Activated CD4-positive, alpha-beta T cell treated with anti-CD3 and anti-CD28 coated beads, Interleukin-2, amount 10 ng/mL, durations not matched to agents 7 days and 5 days (primary cell): ENCODE measurements around the gene NFIA. TPM values are rescaled to one million over a fixed set of nuclear protein-coding genes. Genes with fewer than 3 reads are reported as not detected.

ENCODE experiments used
- CTCF ChIA-PET: fragments of 350-600 bp; sonication (Branson Sonifier 250); formaldehyde crosslinking; loops from one replicate; lab custom pipeline; 2021; ENCODE audit warnings: antibody characterized with exemption; lab: Charles Lee
- POLR2A ChIA-PET: fragments of 350-600 bp; sonication (Branson Sonifier 250); formaldehyde crosslinking; loops from one replicate; lab custom pipeline; 2021; ENCODE audit warnings: antibody characterized with exemption; lab: Charles Lee
- DNase-seq: peaks from one replicate; pipeline ENCODE4 v3.0.0-alpha.2; 2020
- H3K27ac Mint-ChIP-seq: one replicate; pipeline ENCODE4 v1.8.0; 2021; ENCODE audit warnings: mild to moderate bottlenecking, moderate library complexity, mixed read lengths
- H3K27me3 Mint-ChIP-seq: one replicate; pipeline ENCODE4 v1.8.0; 2021; ENCODE audit warnings: mixed read lengths
- H3K36me3 Mint-ChIP-seq: one replicate; pipeline ENCODE4 v1.8.0; 2021; ENCODE audit warnings: low read depth, mixed read lengths
- H3K4me1 Mint-ChIP-seq: one replicate; pipeline ENCODE4 v1.8.0; 2021; ENCODE audit warnings: mixed read lengths
- H3K4me3 Mint-ChIP-seq: one replicate; pipeline ENCODE4 v1.8.0; 2021; ENCODE audit warnings: mild to moderate bottlenecking, moderate library complexity, mixed read lengths
- H3K9me3 Mint-ChIP-seq: one replicate; pipeline ENCODE4 v1.8.0; 2021; ENCODE audit warnings: mixed read lengths
- total RNA-seq, 2 experiments: library from RNA; stranded (reverse); gene quantifications; one replicate each; pipeline ENCODE4 v1.2.3, GENCODE V29; 2021

NFIA gene
- total RNA-seq, 2 experiments from 2014 or later = 0.97 to 1.6 TPM

GRCh38 chr1:61165402-61165801 lies 83.0 kb downstream of the NFIA start:
- ChIA-PET POLR2A (no interaction called here), CTCF (no interaction called here)
- H3K27ac Mint-ChIP-seq = no peak overlapping the region
- peaks cover 9% of the 10 kb centered on the region for H3K27me3 Mint-ChIP-seq
- no peaks in the 10 kb centered on the region for H3K9me3 Mint-ChIP-seq
- DNase-seq = no peak
- H3K4me1 Mint-ChIP-seq = peaks cover 1% of the 10 kb centered on the region
- H3K4me3 Mint-ChIP-seq = no peak overlapping the region
- H3K36me3 Mint-ChIP-seq = no peaks in the 10 kb centered on the region

GRCh38 chr1:61167309-61167708 lies 84.9 kb downstream of the NFIA start:
- no peaks in the 10 kb centered on the region for H3K4me1 Mint-ChIP-seq
- ChIA-PET CTCF (no interaction called here), POLR2A (no interaction called here)
- DNase-seq = no peak
- H3K36me3 Mint-ChIP-seq = no peaks in the 10 kb centered on the region
- no peaks in the 10 kb centered on the region for H3K9me3 Mint-ChIP-seq
- peaks cover 9% of the 10 kb centered on the region for H3K27me3 Mint-ChIP-seq
- no peak overlapping the region for H3K27ac Mint-ChIP-seq
- no peak overlapping the region for H3K4me3 Mint-ChIP-seq

- H3K36me3 Mint-ChIP-seq = no peaks in the 10 kb centered on the region
- DNase-seq = no peak
- POLR2A ChIA-PET = no interaction called here
- CTCF ChIA-PET = interaction anchor here (1.2 kb wide), 1 partner anchor 28 kb away, joined by 3 read pairs; no protein-coding TSS in a partner anchor
- H3K27ac Mint-ChIP-seq = no peak overlapping the region
- H3K27me3 Mint-ChIP-seq = peaks cover 9% of the 10 kb centered on the region
- no peaks in the 10 kb centered on the region for H3K9me3 Mint-ChIP-seq
- no peaks in the 10 kb centered on the region for H3K4me1 Mint-ChIP-seq
- no peak overlapping the region for H3K4me3 Mint-ChIP-seq
These were observed 86.7 kb downstream of the NFIA start for GRCh38 chr1:61169045-61169444.

GRCh38 chr1:61169634-61170033 lies 87.3 kb downstream of the NFIA start:
- Mint-ChIP-seq H3K9me3 (no peaks in the 10 kb centered on the region), H3K27me3 (peaks cover 9% of the 10 kb centered on the region), H3K36me3 (no peaks in the 10 kb centered on the region), H3K4me1 (no peaks in the 10 kb centered on the region), H3K4me3 (no peak overlapping the region), H3K27ac (no peak overlapping the region)
- CTCF ChIA-PET = interaction anchor here (1.2 kb wide), 1 partner anchor 29 kb away, joined by 3 read pairs; no protein-coding TSS in a partner anchor
- POLR2A ChIA-PET = no interaction called here
- DNase-seq = no peak

- no peak for DNase-seq
- H3K4me1 Mint-ChIP-seq = no peaks in the 10 kb centered on the region
- CTCF ChIA-PET = no interaction called here
- H3K27ac Mint-ChIP-seq = no peak overlapping the region
- no peaks in the 10 kb centered on the region for H3K36me3 Mint-ChIP-seq
- H3K9me3 Mint-ChIP-seq = no peaks in the 10 kb centered on the region
- POLR2A ChIA-PET = no interaction called here
- H3K27me3 Mint-ChIP-seq = peaks cover 7% of the 10 kb centered on the region
- no peak overlapping the region for H3K4me3 Mint-ChIP-seq
These were observed 88.2 kb downstream of the NFIA start for GRCh38 chr1:61170328-61171238.

GRCh38 chr1:61171346-61171745 lies 89.0 kb downstream of the NFIA start:
- H3K4me3 Mint-ChIP-seq = no peak overlapping the region
- H3K4me1 Mint-ChIP-seq = no peaks in the 10 kb centered on the region
- ChIA-PET POLR2A (no interaction called here), CTCF (no interaction called here)
- peaks cover 7% of the 10 kb centered on the region for H3K27me3 Mint-ChIP-seq
- no peaks in the 10 kb centered on the region for H3K9me3 Mint-ChIP-seq
- DNase-seq = no peak
- H3K36me3 Mint-ChIP-seq = no peaks in the 10 kb centered on the region
- H3K27ac Mint-ChIP-seq = no peak overlapping the region

- Mint-ChIP-seq H3K9me3 (no peaks in the 10 kb centered on the region), H3K4me3 (no peak overlapping the region), H3K36me3 (no peaks in the 10 kb centered on the region), H3K27ac (no peak overlapping the region), H3K27me3 (peaks cover 5% of the 10 kb centered on the region), H3K4me1 (no peaks in the 10 kb centered on the region)
- no peak for DNase-seq
- CTCF ChIA-PET = no interaction called here
- POLR2A ChIA-PET = no interaction called here
These were observed 89.6 kb downstream of the NFIA start for GRCh38 chr1:61171974-61172373.

GRCh38 chr1:61173118-61173517 lies 90.8 kb downstream of the NFIA start:
- Mint-ChIP-seq H3K27ac (no peak overlapping the region), H3K36me3 (no peaks in the 10 kb centered on the region), H3K27me3 (peaks cover 5% of the 10 kb centered on the region), H3K9me3 (no peaks in the 10 kb centered on the region), H3K4me3 (no peak overlapping the region), H3K4me1 (no peaks in the 10 kb centered on the region)
- POLR2A ChIA-PET = no interaction called here
- no peak for DNase-seq
- CTCF ChIA-PET = no interaction called here

GRCh38 chr1:61174060-61174795 lies 91.9 kb downstream of the NFIA start:
- Mint-ChIP-seq H3K36me3 (no peaks in the 10 kb centered on the region), H3K4me3 (no peak overlapping the region), H3K9me3 (no peaks in the 10 kb centered on the region), H3K4me1 (no peaks in the 10 kb centered on the region), H3K27ac (no peak overlapping the region), H3K27me3 (peaks cover 4% of the 10 kb centered on the region)
- DNase-seq = no peak
- CTCF ChIA-PET = no interaction called here
- POLR2A ChIA-PET = no interaction called here

GRCh38 chr1:61175976-61176375 lies 93.6 kb downstream of the NFIA start:
- ChIA-PET CTCF (interaction anchor here (1.5 kb wide), 1 partner anchor 8 kb away, joined by 4 read pairs; no protein-coding TSS in a partner anchor), POLR2A (no interaction called here)
- Mint-ChIP-seq H3K27ac (no peak overlapping the region), H3K4me3 (no peak overlapping the region), H3K36me3 (no peaks in the 10 kb centered on the region), H3K27me3 (no peaks in the 10 kb centered on the region), H3K4me1 (no peaks in the 10 kb centered on the region), H3K9me3 (no peaks in the 10 kb centered on the region)
- DNase-seq = no peak

GRCh38 chr1:61181067-61182038 lies 99.0 kb downstream of the NFIA start:
- Mint-ChIP-seq H3K36me3 (no peaks in the 10 kb centered on the region), H3K9me3 (no peaks in the 10 kb centered on the region), H3K27ac (no peak overlapping the region), H3K4me3 (no peak overlapping the region), H3K27me3 (peaks cover 9% of the 10 kb centered on the region), H3K4me1 (no peaks in the 10 kb centered on the region)
- ChIA-PET CTCF (interaction anchor here (0.9 kb wide), 1 partner anchor 56 kb away, joined by 3 read pairs; no protein-coding TSS in a partner anchor), POLR2A (no interaction called here)
- DNase-seq = no peak

- Mint-ChIP-seq H3K27ac (no peak overlapping the region), H3K4me3 (no peak overlapping the region), H3K36me3 (no peaks in the 10 kb centered on the region), H3K4me1 (no peaks in the 10 kb centered on the region), H3K27me3 (peaks cover 9% of the 10 kb centered on the region), H3K9me3 (no peaks in the 10 kb centered on the region)
- ChIA-PET CTCF (interaction anchor here (0.9 kb wide), 1 partner anchor 55 kb away, joined by 3 read pairs; no protein-coding TSS in a partner anchor), POLR2A (no interaction called here)
- no peak for DNase-seq
These were observed 99.7 kb downstream of the NFIA start for GRCh38 chr1:61182049-61182448.
